K562 (cell line): ENCODE measurements around the gene VWA8. TPM values are rescaled to one million over a fixed set of nuclear protein-coding genes. Genes with fewer than 3 reads are reported as not detected.

Experiments used
- ATAC-seq: fragments of 200-7000 bp; cut with Tn5 transposase; 3 replicates; pipeline ENCODE4 v1.9.1; 2020; ENCODE audit warnings: moderate library complexity
- BruUV-seq: library from RNA; stranded (reverse); fragments of 400-500 nt; replicated peaks from 2 replicates; lab custom pipeline; 2021; lab: Mats Ljungman, UMichigan
- CTCF ChIA-PET: fragments of 300-600 bp; formaldehyde crosslinking; extraction: SDS; loops from one replicate; lab custom pipeline; 2021; ENCODE audit warnings: low intra/inter-chr PET ratio; lab: Yijun Ruan, JAX
- POLR2A ChIA-PET: fragments of 300-600, 350-650 bp; sonication (Branson Sonifier 250); formaldehyde crosslinking; extraction: SDS; loops from one replicate; lab custom pipeline; 2021; ENCODE audit warnings: antibody characterized with exemption, inconsistent platforms; lab: Yijun Ruan, JAX
- DNase-seq, 4 experiments: peaks; one replicate each; pipeline versions ENCODE4 v3.0.0 to v3.0.0-alpha.2; 2011 to 2018; ENCODE audit warnings: low spot score in 3 of 4, mixed read lengths in 3 of 4; ENCODE audit errors: extremely low read depth in 1 of 4
- FAIRE-seq: peaks from 2 replicates; lab custom pipeline; 2011; peaks lifted over from hg19 to GRCh38; lab: Jason Lieb, UNC
- H2AFZ ChIP-seq: 2 replicates; pipeline ENCODE4 v1.6.0; 2011; ENCODE audit warnings: low read depth, low read length, control low read depth, inconsistent platforms
- H3K27ac ChIP-seq: fragments of 200-600 bp; 3 replicates; pipeline ENCODE4 v1.8.0; 2011; ENCODE audit warnings: low read depth, mild to moderate bottlenecking, control low read depth, inconsistent platforms, low read length, moderate library complexity, mixed read lengths; ENCODE audit errors: extremely low read depth
- H3K27me3 ChIP-seq, 2 experiments: fragments of 300-600 bp in 1 of 2; 2 replicates in 1 of 2; 3 replicates in 1 of 2; pipeline versions ENCODE4 v1.6.0 to v1.8.0; 2011; ENCODE audit warnings: inconsistent platforms in 2 of 2, low read length in 2 of 2, mild to moderate bottlenecking in 1 of 2, mixed read lengths in 1 of 2, moderate library complexity in 1 of 2; ENCODE audit not compliant: control insufficient read depth in 2 of 2, insufficient read depth in 2 of 2
- H3K36me3 ChIP-seq: fragments of 300-600 bp; 3 replicates; pipeline ENCODE4 v1.8.0; 2011; ENCODE audit warnings: mild to moderate bottlenecking, low read length, inconsistent platforms; ENCODE audit not compliant: control insufficient read depth, insufficient read depth
- H3K4me1 ChIP-seq, 2 experiments: fragments of 200-600 bp in 1 of 2; replicated peaks in 1 of 2; 2 replicates in 1 of 2; 3 replicates in 1 of 2; pipeline versions ENCODE4 v1.5.1 to v1.8.0; 2011; ENCODE audit warnings: inconsistent platforms in 2 of 2, low read length in 2 of 2, mild to moderate bottlenecking in 1 of 2, mixed read lengths in 1 of 2, moderate library complexity in 1 of 2; ENCODE audit not compliant: control insufficient read depth in 2 of 2, insufficient read depth in 2 of 2
- H3K4me2 ChIP-seq: 2 replicates; pipeline ENCODE4 v1.6.1; 2011; ENCODE audit warnings: low read length, control low read depth, inconsistent platforms, mixed read lengths; ENCODE audit not compliant: insufficient read depth
- H3K4me3 ChIP-seq: fragments of 200-600 bp; sonication (generic), shearing (Covaris generic); 2 replicates; pipeline ENCODE4 v1.5.1; 2016; ENCODE audit warnings: control low read depth, inconsistent platforms
- H3K79me2 ChIP-seq: fragments of 200-600 bp; 3 replicates; pipeline ENCODE4 v1.8.0; 2011; ENCODE audit warnings: low read length, inconsistent platforms; ENCODE audit not compliant: control insufficient read depth, insufficient read depth
- H3K9ac ChIP-seq, 2 experiments: 2 replicates each; pipeline versions ENCODE4 v1.6.0 to v1.6.1; 2011; ENCODE audit warnings: low read depth in 2 of 2, low read length in 2 of 2, control low read depth in 1 of 2, inconsistent platforms in 1 of 2, mild to moderate bottlenecking in 1 of 2, mixed read lengths in 1 of 2; ENCODE audit not compliant: insufficient read depth in 1 of 2
- H3K9me1 ChIP-seq: one replicate; pipeline ENCODE4 v1.6.0; 2011; ENCODE audit warnings: inconsistent platforms, mild to moderate bottlenecking, low read length, moderate library complexity; ENCODE audit not compliant: control insufficient read depth, insufficient read depth
- H3K9me3 ChIP-seq: replicated peaks from 2 replicates; pipeline ENCODE4 v1.5.1; 2011; ENCODE audit warnings: low read depth, low read length, inconsistent platforms; ENCODE audit not compliant: control insufficient read depth, insufficient read depth
- H4K20me1 ChIP-seq: replicated peaks from 2 replicates; pipeline ENCODE4 v1.6.1; 2011; ENCODE audit warnings: low read length, inconsistent platforms, mixed read lengths; ENCODE audit not compliant: control insufficient read depth, insufficient read depth
- MEIS2 ChIP-seq: fragments of 450-650 bp; IDR thresholded peaks from 2 replicates; pipeline ENCODE4 v1.6.1; 2014; ENCODE audit warnings: mild to moderate bottlenecking; ENCODE audit not compliant: partially characterized antibody
- NCOA6 ChIP-seq: fragments of 450-650 bp; IDR thresholded peaks from 2 replicates; pipeline ENCODE4 v1.6.1; 2017; ENCODE audit warnings: mild to moderate bottlenecking
- PKNOX1 ChIP-seq: fragments of 450-650 bp; IDR thresholded peaks from 2 replicates; pipeline ENCODE4 v1.6.1; 2016
- ZNF316 ChIP-seq: fragments of 450-650 bp; IDR thresholded peaks from 2 replicates; pipeline ENCODE4 v1.6.1; 2016
- WGBS: fragments of 100-300 bp; shearing (Covaris generic); methylation state at CpG from one replicate; pipeline ENCODE4 v1.1.6; 2016; ENCODE audit warnings: low coverage, mixed read lengths; ENCODE audit not compliant: insufficient coverage; ENCODE audit errors: missing lambda C conversion rate; 5-methylcytosine and 5-hydroxymethylcytosine counted together
- in situ Hi-C: fragments of 300-500 bp; cut with MboI; formaldehyde crosslinking; loops from 4 replicates; pipeline ENCODE4 v1.15.0; 2018; ENCODE audit warnings: inconsistent platforms, mixed read lengths
- intact Hi-C: fragments of 100-400 bp; cut with micrococcal nuclease; formaldehyde crosslinking; loops from 2 replicates; pipeline ENCODE4 v1.14.2; 2022
- polyA plus RNA-seq, 8 experiments: library from polyadenylated mRNA; depleted of rRNA in 4 of 8; stranded (reverse) in 5 of 8; unstranded in 3 of 8; fragments of >200 nt; fragmentation: Nextera tagmentation in 2 of 8; fragmentation: Illumina TruSeq in 1 of 8; extraction: Ambion mirVana in 2 of 8; extraction: Trizol in 1 of 8; gene quantifications; 2 replicates each; pipeline versions ENCODE4 v1.2.1 to v1.2.3, GENCODE V29; 2011 to 2014; ENCODE audit warnings: inconsistent platforms in 1 of 8, missing spikeins in 1 of 8
- total RNA-seq, 7 experiments: library from RNA; depleted of rRNA in 6 of 7; stranded (reverse); fragments of >200 nt in 6 of 7; fragmentation: Illumina TruSeq in 2 of 7; extraction: Trizol in 2 of 7; gene quantifications; 2 replicates each; pipeline versions ENCODE4 v1.2.1 to v1.2.3, GENCODE V29; 2011 to 2021; ENCODE audit warnings: low replicate concordance in 1 of 7
- TF ChIP-seq, protein P1 (sequence below), 2 experiments: fragments of 200-800 bp in 1 of 2; sonication (Bioruptor generic) in 1 of 2; sonication (generic) in 1 of 2; formaldehyde crosslinking in 1 of 2; IDR thresholded peaks in 1 of 2; conservative IDR thresholded peaks in 1 of 2; 2 replicates each; pipeline versions ENCODE4 v1.5.0 to v1.6.1; 2016 to 2020; ENCODE audit warnings: missing compliant biosample characterization in 1 of 2, missing genetic modification characterization in 1 of 2, missing genetic modification reagents in 1 of 2

VWA8 gene
- total and polyA plus RNA-seq, 9 of the 15 experiments (the other 6 are each of a cell fraction or from before 2014, with no cell fraction given), result 2.1 to 18.5 (median 13.3) TPM

DNA sequence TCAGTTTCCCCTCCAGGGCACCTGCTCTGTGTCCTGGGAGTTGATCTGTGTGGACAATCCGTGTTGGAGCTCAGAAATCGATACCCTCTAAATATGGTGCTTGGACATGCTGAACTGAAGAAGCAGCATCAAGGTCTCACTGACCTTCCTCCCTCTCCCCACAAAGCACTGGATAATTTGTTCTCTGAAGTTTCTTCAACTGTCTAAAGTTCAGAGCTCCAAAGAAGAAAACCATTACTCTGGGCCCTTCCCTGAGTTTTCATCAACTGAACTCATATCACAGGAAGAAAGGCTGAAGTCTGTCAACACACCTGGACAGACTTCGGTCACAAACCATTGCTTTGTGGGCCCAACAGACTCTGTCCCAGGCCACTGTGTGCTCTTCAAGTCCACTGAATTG, 371.5 kb downstream of the VWA8 start:
- in situ Hi-C loops (no loop called here), intact Hi-C loops (no loop called here)
- peak overlapping the region; percentile 63 for H3K27ac ChIP-seq
- H3K4me2 ChIP-seq, result no peak overlapping the region
- WGBS, result 67% methylated on average over 3 of the region's 3 CpGs
- peaks cover 29% of the 10 kb centered on the region; the same call in 2 of the 3 replicates for H3K36me3 ChIP-seq
- no peaks in the 10 kb centered on the region for H3K27me3 ChIP-seq
- no TSS peak for BruUV-seq
- no peaks in the 10 kb centered on the region for H3K79me2 ChIP-seq
- TF ChIP-seq, protein P1, sequence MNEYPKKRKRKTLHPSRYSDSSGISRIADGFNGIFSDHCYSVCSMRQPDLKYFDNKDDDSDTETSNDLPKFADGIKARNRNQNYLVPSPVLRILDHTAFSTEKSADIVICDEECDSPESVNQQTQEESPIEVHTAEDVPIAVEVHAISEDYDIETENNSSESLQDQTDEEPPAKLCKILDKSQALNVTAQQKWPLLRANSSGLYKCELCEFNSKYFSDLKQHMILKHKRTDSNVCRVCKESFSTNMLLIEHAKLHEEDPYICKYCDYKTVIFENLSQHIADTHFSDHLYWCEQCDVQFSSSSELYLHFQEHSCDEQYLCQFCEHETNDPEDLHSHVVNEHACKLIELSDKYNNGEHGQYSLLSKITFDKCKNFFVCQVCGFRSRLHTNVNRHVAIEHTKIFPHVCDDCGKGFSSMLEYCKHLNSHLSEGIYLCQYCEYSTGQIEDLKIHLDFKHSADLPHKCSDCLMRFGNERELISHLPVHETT (CRISPR knock-in tag; conservative IDR thresholded peaks at IDR 0.05 in 1 of 2, IDR thresholded peaks at IDR 0.05 in 1 of 2), result 0 out of 4 replicates have a peak, but pooled peaks of 1 of the 2 experiments have one; percentile 13
- TF ChIP-seq NCOA6, result no peak
- no peaks in the 10 kb centered on the region for H3K9me1 ChIP-seq
- POLR2A ChIA-PET, result no interaction called here
- no peak for FAIRE-seq
- no peak overlapping the region; a peak in 1 of 4 replicates for H3K9ac ChIP-seq
- CTCF ChIA-PET, result no interaction called here
- DNase-seq, result no peak
- H3K4me3 ChIP-seq, result no peak overlapping the region
- H3K4me1 ChIP-seq, result peaks cover 0 to 15% of the 10 kb centered on the region in 2 experiments; a peak in 4 of 5 replicates
- no peak for ATAC-seq
- H2AFZ ChIP-seq, result no peak overlapping the region
- no peaks in the 10 kb centered on the region for H4K20me1 ChIP-seq
- H3K9me3 ChIP-seq, result no peaks in the 10 kb centered on the region

DNA sequence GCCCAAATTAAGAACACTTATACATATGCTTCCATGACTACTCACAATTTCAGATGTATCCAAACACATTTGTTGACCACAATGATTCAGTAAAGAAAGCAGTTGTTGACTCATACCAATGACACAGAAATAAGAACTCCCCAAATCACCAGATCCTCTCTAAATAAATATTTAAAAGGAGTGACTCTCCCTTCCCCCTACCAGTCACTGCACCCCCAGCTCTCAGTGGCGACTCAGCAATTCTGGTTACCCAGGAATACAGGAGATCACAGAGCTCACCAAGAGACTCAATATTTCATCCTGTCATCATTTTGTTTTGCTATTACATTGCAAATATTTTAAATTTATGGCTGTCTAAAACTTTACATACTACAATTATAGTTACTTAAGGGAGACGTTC, 372.0 kb downstream of the VWA8 start:
- POLR2A ChIA-PET, result no interaction called here
- in situ Hi-C loops, result no loop called here
- WGBS, result 10% methylated on average over 2 of the region's 2 CpGs
- peak; percentile 83 for ATAC-seq
- peak; percentile 37 for FAIRE-seq
- Histone ChIP-seq H3K27me3 (no peaks in the 10 kb centered on the region), H3K9ac (no peak overlapping the region; a peak in 1 of 4 replicates), H3K4me2 (no peak overlapping the region), H3K27ac (peak overlapping the region; percentile 63; the same call in 1 of the 3 replicates), H2AFZ (no peak overlapping the region), H3K79me2 (no peaks in the 10 kb centered on the region), H3K36me3 (peaks cover 29% of the 10 kb centered on the region; the same call in 2 of the 3 replicates), H3K4me3 (no peak overlapping the region), H3K9me3 (no peaks in the 10 kb centered on the region), H4K20me1 (no peaks in the 10 kb centered on the region), H3K9me1 (no peaks in the 10 kb centered on the region), H3K4me1 (peaks cover 0 to 15% of the 10 kb centered on the region in 2 experiments; a peak in 4 of 5 replicates)
- DNase-seq, result peak; percentile 39 to 65 (median 46)
- intact Hi-C loops, result no loop called here
- BruUV-seq, result no TSS peak
- CTCF ChIA-PET, result no interaction called here
- peak; percentile 70 for TF ChIP-seq PKNOX1
- TF ChIP-seq MEIS2, result peak; percentile 90
- peak; percentile 97 for TF ChIP-seq ZNF316
